Measurements from ENCODE around the gene MYO7A.

The MYO7A gene

GRCh38 chr11:77147668-77148321 is 19.7 kb downstream of the MYO7A start:
- DNase-seq, result no peak

GRCh38 chr11:77148963-77149715 is 21.1 kb downstream of the MYO7A start:
- DNase-seq, result no peak

DNA sequence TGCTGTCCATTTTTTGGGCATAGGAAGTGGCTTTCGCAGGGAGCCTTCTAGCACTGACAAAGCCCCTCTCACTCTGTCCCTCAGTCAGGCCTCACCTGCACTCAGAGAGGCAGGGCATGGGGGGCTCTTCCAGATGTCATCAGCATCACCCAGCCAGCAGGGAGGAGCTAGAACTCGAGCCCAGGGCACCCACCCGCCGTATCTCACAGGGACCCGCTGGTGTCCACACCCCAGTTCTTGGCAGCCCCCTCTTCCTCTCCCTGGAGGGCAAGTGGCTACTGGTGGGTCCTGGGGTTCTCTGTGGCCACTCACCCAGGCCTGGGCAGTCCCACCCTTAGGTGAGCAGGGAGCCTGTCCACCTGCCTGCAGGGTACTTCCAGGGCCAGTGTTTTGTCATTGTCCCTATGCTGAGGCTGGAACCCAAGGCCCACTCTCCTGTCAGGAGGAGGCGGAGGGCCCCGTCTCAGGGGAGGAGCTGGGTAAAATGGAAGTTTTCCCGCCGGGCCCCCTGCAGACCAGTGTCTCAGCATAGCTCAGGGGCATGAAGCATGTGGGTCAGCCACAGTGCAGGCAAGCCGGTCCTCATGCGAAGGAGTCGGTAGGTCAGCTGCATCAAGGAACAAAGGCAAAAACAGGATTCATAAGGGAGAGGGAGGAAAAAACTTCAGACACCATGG is 21.8 kb downstream of the MYO7A start:
- DNase-seq, result no peak

DNA sequence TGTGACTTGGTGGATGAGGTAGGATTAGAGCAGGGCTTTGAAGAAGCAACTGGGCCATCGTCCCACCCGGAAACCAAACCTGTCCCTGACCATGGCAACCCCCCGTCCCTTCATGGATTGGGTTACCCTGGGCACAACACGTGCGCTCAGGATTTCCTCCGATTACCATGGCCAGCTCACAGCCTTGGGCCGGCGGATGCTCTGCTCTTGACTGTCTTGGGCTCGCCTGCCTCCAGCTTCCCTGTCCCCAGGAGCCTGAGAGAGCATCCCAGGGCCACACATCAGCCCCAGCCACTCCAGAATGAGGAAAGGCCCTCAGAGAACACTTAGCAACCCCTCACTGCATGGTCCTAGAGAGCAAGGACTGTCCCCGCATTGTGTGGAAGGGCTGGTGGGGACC is 22.8 kb downstream of the MYO7A start:
- no peak for DNase-seq

GRCh38 chr11:77151804-77152509 is 23.9 kb downstream of the MYO7A start:
- DNase-seq, result peak; percentile 55

DNA sequence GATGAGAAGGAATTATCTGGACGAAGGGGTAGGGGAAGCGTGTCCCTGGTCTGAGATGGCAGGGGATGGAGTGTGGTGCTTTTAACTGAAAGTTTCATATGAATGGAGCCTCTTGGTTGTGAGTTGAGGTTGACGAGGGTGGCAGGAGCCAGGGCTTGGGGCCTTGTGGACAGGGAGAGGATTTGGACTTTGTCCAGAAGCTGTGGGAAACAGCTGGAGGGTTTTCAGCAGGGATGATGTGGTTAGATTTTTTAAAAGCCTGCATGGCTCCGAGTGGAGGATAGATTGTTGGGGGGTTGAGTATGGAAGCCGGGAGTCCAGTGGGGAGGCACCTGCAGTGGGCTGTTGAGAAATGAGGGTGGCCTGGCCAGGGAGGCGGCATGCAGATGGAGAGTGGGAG is 24.8 kb downstream of the MYO7A start:
- no peak for DNase-seq

GRCh38 chr11:77153276-77154185 is 25.5 kb downstream of the MYO7A start:
- DNase-seq, result no peak

DNA sequence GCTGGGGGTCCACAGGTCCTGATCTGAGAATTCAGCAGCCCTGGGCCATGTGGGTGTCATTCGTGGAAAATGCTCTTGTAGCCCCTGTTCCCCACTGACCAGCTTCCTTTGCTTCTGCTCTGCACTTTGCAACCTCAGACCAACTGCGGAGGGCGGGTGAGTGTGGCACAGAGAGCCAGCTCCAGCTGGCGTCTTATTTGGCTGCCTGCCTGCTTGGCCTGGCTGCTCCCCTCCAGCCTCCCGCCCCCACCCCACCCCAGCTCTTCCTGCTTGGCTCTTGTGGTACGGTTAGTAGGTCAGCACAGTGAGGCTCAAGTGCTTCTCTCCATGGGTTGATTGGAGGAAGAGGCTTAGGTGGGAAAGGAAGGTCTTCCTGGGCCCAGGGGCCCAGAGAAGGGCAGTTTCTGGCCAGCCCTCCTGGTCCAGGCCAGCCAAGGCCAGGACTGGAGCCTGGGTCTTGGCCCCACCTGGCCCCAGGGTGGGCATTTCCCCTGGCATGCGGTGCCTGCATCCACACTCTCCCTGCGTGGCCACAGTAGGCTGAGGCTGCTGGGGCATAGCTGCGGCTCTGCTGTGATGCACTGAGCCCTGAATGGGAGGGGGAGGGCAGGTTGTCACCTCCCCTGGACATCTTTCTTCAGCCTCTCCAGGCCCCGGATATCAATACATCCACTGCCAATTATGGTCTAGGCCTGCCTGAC is 26.5 kb downstream of the MYO7A start:
- no peak for DNase-seq

- no peak for DNase-seq
These were observed 27.0 kb downstream of the MYO7A start for GRCh38 chr11:77155082-77155475.

GRCh38 chr11:77155556-77156130 is 27.6 kb downstream of the MYO7A start:
- no peak for DNase-seq

DNA sequence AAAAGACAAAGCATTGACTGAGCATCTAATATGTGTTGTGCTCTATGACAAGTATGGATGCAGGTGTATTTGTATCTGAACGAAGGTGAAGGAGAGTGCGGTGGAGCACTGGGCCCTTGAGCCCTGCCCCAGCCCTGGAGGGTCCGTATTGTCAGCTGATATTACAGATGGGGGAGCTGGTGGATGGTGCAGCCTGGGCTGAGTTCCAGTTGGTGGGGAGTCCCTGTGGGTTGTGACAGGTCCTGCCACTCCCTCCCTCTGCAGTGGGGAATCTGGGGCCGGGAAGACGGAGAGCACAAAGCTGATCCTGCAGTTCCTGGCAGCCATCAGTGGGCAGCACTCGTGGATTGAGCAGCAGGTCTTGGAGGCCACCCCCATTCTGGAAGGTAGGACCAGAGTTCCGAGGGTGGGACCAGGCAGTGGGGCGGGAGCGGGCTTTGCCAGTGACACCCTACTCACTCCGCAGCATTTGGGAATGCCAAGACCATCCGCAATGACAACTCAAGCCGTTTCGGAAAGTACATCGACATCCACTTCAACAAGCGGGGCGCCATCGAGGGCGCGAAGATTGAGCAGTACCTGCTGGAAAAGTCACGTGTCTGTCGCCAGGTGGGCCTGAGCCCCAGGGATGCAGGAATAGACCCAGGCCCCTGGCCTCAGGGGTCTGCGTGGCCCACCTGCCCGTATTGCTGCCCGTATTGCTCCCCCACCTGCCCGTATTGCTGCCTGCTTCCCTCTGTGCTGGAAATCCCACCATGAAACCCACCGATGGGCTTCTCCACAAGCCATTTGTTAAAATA is 28.6 kb downstream of the MYO7A start:
- no peak for DNase-seq

GRCh38 chr11:77158041-77158695 is 30.1 kb downstream of the MYO7A start:
- no peak for DNase-seq

- DNase-seq, result no peak
These were observed 31.3 kb downstream of the MYO7A start for GRCh38 chr11:77159219-77159936.

DNA sequence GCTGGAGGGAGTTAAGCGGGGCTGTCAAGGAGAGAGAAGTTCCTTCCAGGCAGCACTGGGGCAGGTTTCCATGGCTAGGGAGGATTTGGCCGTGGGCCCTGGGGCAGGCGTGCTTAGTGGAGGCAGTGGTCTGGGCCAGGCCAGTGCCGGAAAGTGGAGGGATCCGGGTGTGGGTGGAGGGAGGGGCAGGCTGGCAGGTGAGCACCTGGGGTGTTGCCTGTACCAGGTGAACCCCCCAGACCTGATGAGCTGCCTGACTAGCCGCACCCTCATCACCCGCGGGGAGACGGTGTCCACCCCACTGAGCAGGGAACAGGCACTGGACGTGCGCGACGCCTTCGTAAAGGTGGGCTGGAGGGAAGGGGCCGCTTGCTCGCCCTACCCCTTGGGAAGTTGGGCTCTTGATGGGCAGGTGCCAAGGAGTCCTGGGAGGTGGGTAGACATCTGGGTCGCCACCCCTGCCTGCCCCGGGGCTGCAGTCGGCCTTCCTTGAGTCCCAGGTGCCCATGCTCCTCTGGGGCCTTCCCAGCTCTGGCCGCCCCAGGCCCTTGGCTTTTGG is 32.0 kb downstream of the MYO7A start:
- no peak for DNase-seq

DNA sequence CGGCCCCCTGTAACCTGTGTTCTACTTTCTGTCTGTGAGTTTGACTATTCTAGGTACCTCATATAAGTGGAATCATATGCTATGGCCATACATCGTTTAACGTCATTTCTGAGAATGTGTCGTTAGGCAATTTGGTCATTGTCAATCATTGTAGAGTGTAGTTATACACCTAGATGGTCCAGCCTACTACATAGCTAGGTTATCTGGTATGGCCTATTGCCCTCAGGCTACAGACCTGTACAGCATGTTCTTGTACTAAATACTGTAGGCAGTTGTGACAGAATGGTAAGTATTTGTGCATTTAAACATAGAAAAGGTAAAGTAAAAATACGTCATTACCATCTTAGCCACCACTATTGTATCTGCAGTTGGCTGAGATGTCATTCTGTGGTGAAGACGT is 35.2 kb downstream of the MYO7A start:
- DNase-seq, result no peak

DNA sequence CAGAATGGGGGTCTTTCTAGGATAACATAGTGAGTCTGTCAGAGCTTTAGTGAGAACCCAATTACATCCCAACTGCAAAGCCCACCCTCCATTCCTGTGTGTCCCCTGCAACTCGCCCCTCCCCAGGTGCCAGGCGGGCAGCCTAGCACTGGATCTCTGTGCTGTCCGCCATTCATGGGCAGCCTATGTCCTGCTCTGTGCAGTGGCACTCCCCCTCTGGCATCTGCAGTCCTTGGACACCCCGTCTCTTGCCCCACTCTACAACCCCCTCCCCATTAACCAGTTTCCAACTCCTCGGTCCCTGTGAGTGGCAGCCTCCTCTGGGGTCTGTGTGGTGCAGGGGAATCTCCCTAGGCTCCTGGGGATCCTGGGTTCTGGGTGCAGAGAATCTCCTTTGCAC is 37.0 kb downstream of the MYO7A start:
- DNase-seq, result no peak

GRCh38 chr11:77166021-77166420 is 38.0 kb downstream of the MYO7A start:
- no peak for DNase-seq

DNA sequence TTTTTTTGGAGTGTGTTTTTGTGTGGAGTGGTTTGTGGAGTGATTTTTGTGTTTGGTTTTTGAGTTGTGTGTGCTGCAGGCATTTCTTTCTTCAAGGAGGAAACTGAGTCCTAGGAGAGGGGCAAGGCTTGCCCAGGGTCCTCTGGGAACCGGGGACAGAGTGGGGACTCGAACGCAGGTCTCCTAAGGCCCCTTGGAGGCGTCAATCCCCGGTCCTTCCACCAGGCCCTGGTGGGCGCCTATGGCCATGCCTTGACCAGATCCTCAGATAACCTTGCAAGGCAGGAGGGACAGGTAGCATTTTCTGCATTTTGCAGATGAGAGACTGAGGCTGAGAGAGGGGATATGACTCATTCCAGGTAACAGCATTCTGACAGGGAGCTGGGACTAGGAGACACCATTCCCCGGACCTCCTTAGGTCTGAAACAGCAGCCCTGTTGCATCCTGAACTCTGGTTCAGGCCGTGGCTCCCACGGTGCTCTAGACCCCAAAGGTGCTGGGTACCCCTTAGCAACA is 39.1 kb downstream of the MYO7A start:
- DNase-seq, result no peak

GRCh38 chr11:77167791-77168190 is 39.7 kb downstream of the MYO7A start:
- no peak for DNase-seq
